NCI-H226 (cell line): ENCODE results near the gene CCDC181.

ENCODE experiments used
- DNase-seq: peaks from one replicate; pipeline ENCODE4 v3.0.0-alpha.2; 2015

CCDC181 gene

GRCh38 chr1:169392406-169392805 lies 34.9 kb downstream of the CCDC181 start:
- no peak for DNase-seq

GRCh38 chr1:169390303-169390702 lies 37.0 kb downstream of the CCDC181 start:
- DNase-seq, result no peak

GRCh38 chr1:169387399-169387798 lies 39.9 kb downstream of the CCDC181 start:
- no peak for DNase-seq

- no peak for DNase-seq
Observed at GRCh38 chr1:169383449-169383848, 43.8 kb downstream of the CCDC181 start.

GRCh38 chr1:169381162-169381561 lies 46.1 kb downstream of the CCDC181 start:
- no peak for DNase-seq

GRCh38 chr1:169371404-169371803 lies 55.9 kb downstream of the CCDC181 start:
- no peak for DNase-seq

GRCh38 chr1:169368406-169368769 lies 58.9 kb downstream of the CCDC181 start:
- no peak for DNase-seq

GRCh38 chr1:169367686-169368405 lies 59.4 kb downstream of the CCDC181 start, which contains the start of the genes BLZF1 and NME7:
Gene BLZF1 (plus strand): TSS chr1:169368195. CDS start chr1:169369523, 1,328 bp downstream.
Gene NME7 (minus strand): TSS chr1:169367797. CDS start chr1:169367710, 87 bp downstream.
- DNase-seq, result peak; percentile 98

GRCh38 chr1:169367096-169367685 lies 60.1 kb downstream of the CCDC181 start:
- DNase-seq, result no peak

- peak; percentile 80 for DNase-seq
Observed at GRCh38 chr1:169364948-169365347, 62.3 kb downstream of the CCDC181 start.

GRCh38 chr1:169363046-169363730 lies 64.1 kb downstream of the CCDC181 start:
- peak; percentile 86 for DNase-seq

GRCh38 chr1:169361281-169361680 lies 66.0 kb downstream of the CCDC181 start:
- no peak for DNase-seq

- DNase-seq, result no peak
Observed at GRCh38 chr1:169360415-169360814, 66.9 kb downstream of the CCDC181 start.

GRCh38 chr1:169348383-169349036 lies 78.8 kb downstream of the CCDC181 start:
- no peak for DNase-seq

- DNase-seq, result no peak
Observed at GRCh38 chr1:169347688-169348382, 79.4 kb downstream of the CCDC181 start.

GRCh38 chr1:169346036-169346589 lies 81.2 kb downstream of the CCDC181 start:
- DNase-seq, result no peak

GRCh38 chr1:169345511-169345910 lies 81.8 kb downstream of the CCDC181 start:
- DNase-seq, result no peak
